DOHH2 (cell line): ENCODE data around the gene TAX1BP1.

Experiments
- H3F3A ChIP-seq: fragments of 200-600 bp; sonication (generic), shearing (Covaris generic); 2 replicates; pipeline ENCODE4 v1.6.0; 2016; ENCODE audit warnings: antibody characterized with exemption, mild to moderate bottlenecking; ENCODE audit not compliant: control insufficient read depth, insufficient read depth
- H3K27ac ChIP-seq: fragments of 200-600 bp; sonication (generic); 2 replicates; pipeline ENCODE4 v1.5.1; 2014; ENCODE audit warnings: low read depth, mild to moderate bottlenecking, low read length, moderate library complexity
- H3K27me3 ChIP-seq: fragments of 200-600 bp; sonication (generic); 2 replicates; pipeline ENCODE4 v1.6.1; 2014; ENCODE audit warnings: mild to moderate bottlenecking, low read length, mixed read lengths; ENCODE audit not compliant: control insufficient read depth
- H3K36me3 ChIP-seq: fragments of 200-600 bp; sonication (generic); 2 replicates; pipeline ENCODE4 v1.6.1; 2014; ENCODE audit warnings: mild to moderate bottlenecking, low read length, moderate library complexity, mixed read lengths; ENCODE audit not compliant: control insufficient read depth
- H3K4me1 ChIP-seq: fragments of 200-600 bp; sonication (generic); 2 replicates; pipeline ENCODE4 v1.6.1; 2014; ENCODE audit warnings: mild to moderate bottlenecking, low read length, mixed read lengths; ENCODE audit not compliant: control insufficient read depth
- H3K4me2 ChIP-seq: fragments of 200-600 bp; sonication (generic); 2 replicates; pipeline ENCODE4 v1.6.0; 2014; ENCODE audit warnings: mild to moderate bottlenecking, low read length, moderate library complexity
- H3K4me3 ChIP-seq: fragments of 200-600 bp; sonication (generic); 2 replicates; pipeline ENCODE4 v1.5.1; 2014; ENCODE audit warnings: mild to moderate bottlenecking, low read length, mixed read lengths
- H3K79me2 ChIP-seq: fragments of 200-600 bp; sonication (generic); 2 replicates; pipeline ENCODE4 v1.6.1; 2014; ENCODE audit warnings: mild to moderate bottlenecking, low read length, mixed read lengths; ENCODE audit not compliant: control insufficient read depth
- H3K9me2 ChIP-seq: fragments of 200-600 bp; sonication (generic); replicated peaks from 2 replicates; pipeline ENCODE4 v1.6.1; 2014; ENCODE audit warnings: mild to moderate bottlenecking, low read length, mixed read lengths; ENCODE audit not compliant: control insufficient read depth
- H3K9me3 ChIP-seq: fragments of 200-600 bp; sonication (generic); 2 replicates; pipeline ENCODE4 v1.6.1; 2014; ENCODE audit warnings: antibody characterized with exemption, low read length, mixed read lengths; ENCODE audit not compliant: control insufficient read depth, insufficient read depth
- H4K20me1 ChIP-seq: fragments of 200-600 bp; sonication (generic); 2 replicates; pipeline ENCODE4 v1.6.0; 2014; ENCODE audit warnings: low read depth, mild to moderate bottlenecking, antibody characterized with exemption, low read length, moderate library complexity; ENCODE audit not compliant: control insufficient read depth, insufficient read depth
- EZH2phosphoT487 ChIP-seq: fragments of 200-600 bp; sonication (generic); IDR thresholded peaks from 2 replicates; pipeline ENCODE4 v1.6.1; 2017; ENCODE audit warnings: borderline replicate concordance, mild to moderate bottlenecking, antibody characterized with exemption, low read length, moderate library complexity, mixed read lengths
- TF ChIP-seq, protein P1 (sequence below): fragments of 200-600 bp; sonication (generic); IDR thresholded peaks from one replicate; pipeline ENCODE4 v1.5.1; 2014; ENCODE audit warnings: antibody characterized with exemption, mild to moderate bottlenecking, low read depth, low read length; ENCODE audit not compliant: poor library complexity, severe bottlenecking

The TAX1BP1 gene

DNA sequence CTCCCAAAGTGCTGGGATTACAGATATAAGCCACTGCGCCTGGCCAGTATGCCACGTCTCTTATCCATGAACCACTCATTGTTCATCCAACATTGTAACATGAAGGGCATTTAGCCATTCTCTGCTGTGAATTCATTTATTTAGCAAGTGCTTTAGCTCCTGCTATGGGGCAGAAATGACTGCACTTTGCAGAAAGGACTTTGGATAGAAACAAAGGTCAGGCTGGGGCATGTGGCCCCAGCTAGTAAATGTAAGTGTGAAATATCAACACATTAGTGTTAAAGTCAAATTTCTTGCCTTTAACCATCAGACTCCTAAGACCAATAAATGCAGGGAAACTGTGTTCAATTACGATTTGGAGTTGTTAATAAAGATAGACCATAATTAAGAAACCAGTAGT, 27.7 kb upstream of the TAX1BP1 start:
- no peaks in the 10 kb centered on the region for H3K79me2 ChIP-seq
- H3F3A ChIP-seq, result no peaks in the 10 kb centered on the region
- TF ChIP-seq, protein P1, sequence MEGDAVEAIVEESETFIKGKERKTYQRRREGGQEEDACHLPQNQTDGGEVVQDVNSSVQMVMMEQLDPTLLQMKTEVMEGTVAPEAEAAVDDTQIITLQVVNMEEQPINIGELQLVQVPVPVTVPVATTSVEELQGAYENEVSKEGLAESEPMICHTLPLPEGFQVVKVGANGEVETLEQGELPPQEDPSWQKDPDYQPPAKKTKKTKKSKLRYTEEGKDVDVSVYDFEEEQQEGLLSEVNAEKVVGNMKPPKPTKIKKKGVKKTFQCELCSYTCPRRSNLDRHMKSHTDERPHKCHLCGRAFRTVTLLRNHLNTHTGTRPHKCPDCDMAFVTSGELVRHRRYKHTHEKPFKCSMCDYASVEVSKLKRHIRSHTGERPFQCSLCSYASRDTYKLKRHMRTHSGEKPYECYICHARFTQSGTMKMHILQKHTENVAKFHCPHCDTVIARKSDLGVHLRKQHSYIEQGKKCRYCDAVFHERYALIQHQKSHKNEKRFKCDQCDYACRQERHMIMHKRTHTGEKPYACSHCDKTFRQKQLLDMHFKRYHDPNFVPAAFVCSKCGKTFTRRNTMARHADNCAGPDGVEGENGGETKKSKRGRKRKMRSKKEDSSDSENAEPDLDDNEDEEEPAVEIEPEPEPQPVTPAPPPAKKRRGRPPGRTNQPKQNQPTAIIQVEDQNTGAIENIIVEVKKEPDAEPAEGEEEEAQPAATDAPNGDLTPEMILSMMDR, result no peak
- no peak for TF ChIP-seq EZH2phosphoT487
- peaks cover 6% of the 10 kb centered on the region for H3K4me1 ChIP-seq
- no peaks in the 10 kb centered on the region for H3K36me3 ChIP-seq
- no peaks in the 10 kb centered on the region for H4K20me1 ChIP-seq
- peaks cover 4% of the 10 kb centered on the region; the same call in 1 of the 2 replicates for H3K27me3 ChIP-seq
- H3K4me2 ChIP-seq, result no peak overlapping the region
- H3K27ac ChIP-seq, result no peak overlapping the region
- no peak overlapping the region for H3K4me3 ChIP-seq
- no peaks in the 10 kb centered on the region for H3K9me2 ChIP-seq
- H3K9me3 ChIP-seq, result peaks cover 6% of the 10 kb centered on the region; the same call in 1 of the 2 replicates

DNA sequence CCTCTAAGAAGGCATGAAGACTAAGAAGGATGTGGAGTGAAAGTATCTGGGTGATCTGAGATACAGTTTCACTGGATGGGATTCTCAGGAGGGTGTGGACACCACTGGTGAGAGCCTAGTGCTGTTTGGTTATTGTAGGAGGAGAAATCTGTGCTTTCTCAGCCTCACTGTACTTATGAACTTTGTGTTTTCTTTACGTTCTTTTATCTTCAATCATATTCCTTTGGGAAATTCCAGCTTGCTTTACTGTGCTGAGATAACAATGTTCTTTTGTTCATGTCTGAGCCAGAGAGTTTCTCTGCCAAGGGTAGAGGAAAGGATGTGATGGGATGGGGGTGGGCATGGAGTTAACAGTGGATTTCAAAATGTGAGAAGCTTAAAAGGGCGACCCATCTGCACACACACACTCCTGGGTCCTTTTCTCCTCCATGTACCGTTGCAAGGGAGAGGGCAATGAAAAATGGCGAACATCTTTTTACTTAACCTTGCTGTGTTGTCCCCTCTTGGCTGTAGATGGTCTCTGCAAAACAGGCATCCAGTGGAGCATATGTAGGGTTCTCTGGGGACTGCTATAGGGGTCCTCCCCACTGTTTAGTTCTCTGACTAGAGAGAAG, 25.0 kb upstream of the TAX1BP1 start:
- Histone ChIP-seq H3K4me1 (peaks cover 6% of the 10 kb centered on the region), H3K27me3 (peaks cover 4% of the 10 kb centered on the region; the same call in 1 of the 2 replicates), H3K4me3 (no peak overlapping the region), H3K79me2 (no peaks in the 10 kb centered on the region), H3F3A (no peaks in the 10 kb centered on the region), H3K9me3 (peaks cover 6% of the 10 kb centered on the region; the same call in 1 of the 2 replicates), H3K9me2 (no peaks in the 10 kb centered on the region), H3K27ac (no peak overlapping the region), H4K20me1 (no peaks in the 10 kb centered on the region), H3K4me2 (no peak overlapping the region), H3K36me3 (no peaks in the 10 kb centered on the region)
- TF ChIP-seq, protein P1, result no peak
- TF ChIP-seq EZH2phosphoT487, result no peak

DNA sequence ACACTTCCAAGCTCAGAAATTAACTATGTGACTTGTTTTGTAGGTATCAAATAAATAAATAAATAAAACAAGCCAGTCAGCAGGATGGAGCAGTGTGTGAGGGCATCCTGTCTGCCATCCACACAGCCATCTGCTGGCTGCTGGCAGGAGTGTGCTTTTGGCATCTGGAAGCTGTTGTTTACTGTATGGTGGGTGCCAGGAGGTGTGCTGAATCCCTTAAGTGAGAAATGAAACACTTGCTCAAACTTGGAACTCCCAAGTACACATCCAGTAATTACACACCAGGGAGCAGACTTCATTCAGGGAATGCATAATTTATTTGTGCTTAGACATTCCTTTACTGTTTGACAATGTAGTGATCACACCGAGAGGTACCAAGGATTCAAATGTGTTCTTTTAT, 16.9 kb upstream of the TAX1BP1 start:
- no peak for TF ChIP-seq EZH2phosphoT487
- TF ChIP-seq, protein P1, result no peak
- Histone ChIP-seq H3K4me3 (no peak overlapping the region), H3K79me2 (no peaks in the 10 kb centered on the region), H3F3A (no peaks in the 10 kb centered on the region), H3K4me1 (no peaks in the 10 kb centered on the region), H3K27ac (no peak overlapping the region), H3K9me3 (no peaks in the 10 kb centered on the region), H3K36me3 (no peaks in the 10 kb centered on the region), H3K27me3 (no peaks in the 10 kb centered on the region), H3K9me2 (no peaks in the 10 kb centered on the region), H3K4me2 (no peak overlapping the region), H4K20me1 (no peaks in the 10 kb centered on the region)
